Osteocyte (in vitro differentiated cells): ENCODE data around the gene PGAP6. TPM values are rescaled to one million over a fixed set of nuclear protein-coding genes. Genes with fewer than 3 reads are reported as not detected.

Experiments used
- DNase-seq: peaks from one replicate; pipeline ENCODE4 v3.0.0; 2021; ENCODE audit warnings: mixed read lengths; ENCODE audit not compliant: unreplicated experiment; ENCODE audit errors: extremely low spot score
- H3K27ac Mint-ChIP-seq: one replicate; pipeline ENCODE4 v1.8.0; 2021; ENCODE audit warnings: mild to moderate bottlenecking, mixed read lengths; ENCODE audit not compliant: unreplicated experiment
- H3K27me3 Mint-ChIP-seq: one replicate; pipeline ENCODE4 v1.8.0; 2021; ENCODE audit warnings: mixed read lengths; ENCODE audit not compliant: unreplicated experiment
- H3K36me3 Mint-ChIP-seq: one replicate; pipeline ENCODE4 v1.8.0; 2021; ENCODE audit warnings: mixed read lengths; ENCODE audit not compliant: unreplicated experiment
- H3K4me1 Mint-ChIP-seq: one replicate; pipeline ENCODE4 v1.8.0; 2021; ENCODE audit warnings: mixed read lengths; ENCODE audit not compliant: unreplicated experiment
- H3K4me3 Mint-ChIP-seq: one replicate; pipeline ENCODE4 v1.8.0; 2021; ENCODE audit warnings: mild to moderate bottlenecking, moderate library complexity, mixed read lengths; ENCODE audit not compliant: unreplicated experiment
- H3K9me3 Mint-ChIP-seq: one replicate; pipeline ENCODE4 v1.8.0; 2021; ENCODE audit warnings: mixed read lengths; ENCODE audit not compliant: unreplicated experiment
- total RNA-seq: library from RNA; stranded (reverse); gene quantifications from 2 replicates; pipeline ENCODE4 v1.2.1, GENCODE V29; 2021
- TF ChIP-seq, protein P1 (sequence below): fragments of 200-600 bp; sonication (generic); IDR thresholded peaks from 2 replicates; pipeline ENCODE4 v1.5.0; 2021; ENCODE audit warnings: antibody characterized with exemption, mild to moderate bottlenecking, moderate library complexity

PGAP6 gene
- total RNA-seq, 1 donor from 2014 or later: 59.3 TPM

DNA sequence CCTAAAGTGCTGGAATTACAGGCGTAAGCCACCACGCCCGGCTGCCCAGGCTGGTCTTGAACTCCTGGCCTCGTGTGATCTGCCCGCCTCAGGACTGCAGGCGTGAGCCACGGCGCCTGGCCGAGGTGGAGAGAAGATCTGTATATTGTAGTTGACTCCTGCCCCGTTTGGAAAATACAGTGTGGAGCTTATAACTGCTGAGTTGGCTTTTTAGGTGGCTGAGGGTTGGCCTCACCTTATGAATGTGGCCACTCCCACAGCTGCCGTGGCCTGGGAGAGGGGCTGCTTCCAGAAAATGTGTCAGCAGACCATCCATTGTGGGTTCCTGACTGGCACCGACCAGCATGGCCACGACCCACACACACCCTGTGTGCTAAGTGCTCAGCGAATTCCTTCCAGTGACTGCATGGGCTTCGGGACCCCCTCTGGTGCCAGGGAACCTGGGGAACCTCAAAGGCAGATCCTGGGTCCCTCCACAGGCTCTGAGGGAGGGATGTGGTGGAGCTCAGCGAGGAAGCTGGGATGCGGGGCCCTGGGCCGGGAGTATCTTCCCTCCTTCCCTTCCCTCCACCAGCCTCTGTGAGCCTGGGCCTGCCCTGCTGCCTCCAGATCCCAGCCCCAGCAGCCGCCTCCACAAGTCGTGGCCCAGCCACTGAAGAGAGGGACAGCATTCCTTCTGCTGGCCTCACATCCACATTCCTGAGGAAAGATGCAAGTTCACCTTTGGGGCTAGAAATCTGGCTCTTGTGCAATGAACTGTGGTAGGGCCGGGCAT lies 32.8 kb upstream of the PGAP6 start:
- no peak overlapping the region for H3K27ac Mint-ChIP-seq
- H3K36me3 Mint-ChIP-seq: peaks cover 7% of the 10 kb centered on the region
- H3K4me3 Mint-ChIP-seq: no peak overlapping the region
- TF ChIP-seq, protein P1, sequence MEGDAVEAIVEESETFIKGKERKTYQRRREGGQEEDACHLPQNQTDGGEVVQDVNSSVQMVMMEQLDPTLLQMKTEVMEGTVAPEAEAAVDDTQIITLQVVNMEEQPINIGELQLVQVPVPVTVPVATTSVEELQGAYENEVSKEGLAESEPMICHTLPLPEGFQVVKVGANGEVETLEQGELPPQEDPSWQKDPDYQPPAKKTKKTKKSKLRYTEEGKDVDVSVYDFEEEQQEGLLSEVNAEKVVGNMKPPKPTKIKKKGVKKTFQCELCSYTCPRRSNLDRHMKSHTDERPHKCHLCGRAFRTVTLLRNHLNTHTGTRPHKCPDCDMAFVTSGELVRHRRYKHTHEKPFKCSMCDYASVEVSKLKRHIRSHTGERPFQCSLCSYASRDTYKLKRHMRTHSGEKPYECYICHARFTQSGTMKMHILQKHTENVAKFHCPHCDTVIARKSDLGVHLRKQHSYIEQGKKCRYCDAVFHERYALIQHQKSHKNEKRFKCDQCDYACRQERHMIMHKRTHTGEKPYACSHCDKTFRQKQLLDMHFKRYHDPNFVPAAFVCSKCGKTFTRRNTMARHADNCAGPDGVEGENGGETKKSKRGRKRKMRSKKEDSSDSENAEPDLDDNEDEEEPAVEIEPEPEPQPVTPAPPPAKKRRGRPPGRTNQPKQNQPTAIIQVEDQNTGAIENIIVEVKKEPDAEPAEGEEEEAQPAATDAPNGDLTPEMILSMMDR: no peak
- H3K4me1 Mint-ChIP-seq: peaks cover 2% of the 10 kb centered on the region
- no peaks in the 10 kb centered on the region for H3K9me3 Mint-ChIP-seq
- no peaks in the 10 kb centered on the region for H3K27me3 Mint-ChIP-seq
- no peak for DNase-seq

DNA sequence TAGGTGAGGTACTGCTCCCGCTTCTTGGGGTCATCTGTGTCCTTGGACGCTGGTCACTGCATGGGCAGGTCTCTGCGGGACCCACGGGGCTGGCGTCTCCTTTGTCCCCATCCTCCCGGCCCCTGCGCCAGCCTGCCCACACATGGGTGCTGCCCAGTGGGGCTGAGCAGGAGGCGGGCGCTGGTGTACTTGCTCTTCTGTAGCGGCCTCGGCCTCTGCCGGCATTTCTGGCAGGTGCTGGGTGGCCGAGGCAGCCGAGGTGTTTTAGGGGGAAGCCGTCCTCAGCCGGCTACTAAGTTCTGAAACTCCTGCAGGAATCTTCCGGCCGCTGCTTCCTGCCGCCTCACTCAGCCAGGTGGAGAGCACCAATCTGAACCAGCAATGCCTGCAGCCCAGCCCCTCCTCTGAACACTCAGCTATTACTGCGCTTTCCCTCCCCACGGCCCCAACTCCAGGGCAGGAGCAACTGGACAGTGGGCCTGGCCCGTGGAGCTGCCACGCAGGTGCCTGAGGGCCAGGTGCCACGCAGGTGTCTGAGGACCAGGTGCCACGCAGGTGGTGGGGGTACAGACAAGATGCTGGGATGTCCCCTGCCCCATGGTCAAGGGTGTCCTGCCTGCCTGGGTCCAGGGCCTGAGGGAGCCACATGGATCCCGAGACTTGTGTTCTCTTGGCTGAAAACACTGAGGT lies 29.9 kb upstream of the PGAP6 start:
- H3K27ac Mint-ChIP-seq: no peak overlapping the region
- H3K4me1 Mint-ChIP-seq: peaks cover 7% of the 10 kb centered on the region
- no peak for DNase-seq
- H3K4me3 Mint-ChIP-seq: no peak overlapping the region
- TF ChIP-seq, protein P1: no peak
- H3K9me3 Mint-ChIP-seq: no peaks in the 10 kb centered on the region
- H3K36me3 Mint-ChIP-seq: peaks cover 8% of the 10 kb centered on the region
- H3K27me3 Mint-ChIP-seq: no peaks in the 10 kb centered on the region

DNA sequence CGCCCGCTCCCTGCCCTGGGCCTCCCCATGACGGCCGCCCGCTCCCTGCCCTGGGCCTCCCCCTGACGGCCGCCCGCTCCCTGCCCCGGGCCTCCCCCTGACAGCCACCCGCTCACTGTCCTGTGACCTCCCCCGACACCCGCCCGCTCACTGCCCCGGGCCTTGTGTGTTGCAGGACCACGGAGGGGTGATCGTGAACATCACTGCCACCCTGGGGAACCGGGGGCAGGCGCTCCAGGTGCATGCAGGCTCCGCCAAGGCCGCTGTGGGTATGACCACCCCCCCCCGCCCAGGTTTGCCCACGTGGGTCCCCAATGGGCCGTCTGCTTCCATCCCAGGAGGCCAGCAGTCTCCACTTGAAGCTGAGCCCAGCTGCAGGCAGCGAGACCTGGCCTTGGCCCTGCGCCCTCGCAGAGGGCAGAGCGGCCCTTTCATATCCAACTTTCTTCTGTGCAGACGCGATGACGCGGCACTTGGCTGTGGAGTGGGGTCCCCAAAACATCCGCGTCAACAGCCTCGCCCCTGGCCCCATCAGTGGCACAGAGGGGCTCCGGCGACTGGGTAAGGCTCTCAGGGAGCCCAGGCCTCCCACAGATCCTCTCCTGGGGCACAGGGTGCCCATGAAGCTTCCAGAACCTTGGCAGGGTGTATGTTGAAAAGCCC lies 28.9 kb upstream of the PGAP6 start:
- Mint-ChIP-seq H3K9me3 (no peaks in the 10 kb centered on the region), H3K27ac (no peak overlapping the region), H3K4me3 (no peak overlapping the region), H3K4me1 (peaks cover 7% of the 10 kb centered on the region), H3K27me3 (no peaks in the 10 kb centered on the region), H3K36me3 (peaks cover 8% of the 10 kb centered on the region)
- TF ChIP-seq, protein P1: no peak
- no peak for DNase-seq

DNA sequence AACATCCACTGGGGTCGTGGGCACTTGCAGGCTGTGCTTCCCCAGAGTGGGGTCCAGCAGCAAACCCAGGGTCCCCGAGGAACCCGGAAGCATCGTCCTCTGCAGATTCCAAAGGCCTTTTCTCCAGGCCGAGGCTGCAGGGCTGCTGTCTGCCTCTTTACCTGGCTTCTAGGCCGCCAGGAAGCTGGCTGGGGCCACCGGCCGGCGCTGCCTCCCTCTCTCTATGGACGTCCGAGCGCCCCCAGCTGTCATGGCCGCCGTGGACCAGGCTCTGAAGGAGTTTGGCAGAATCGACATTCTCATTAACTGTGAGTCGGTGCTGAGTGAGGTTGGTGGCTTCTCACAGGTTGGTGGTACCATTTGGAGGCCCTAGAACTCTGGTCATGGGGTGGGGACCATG lies 25.5 kb upstream of the PGAP6 start:
- Mint-ChIP-seq H3K27ac (no peak overlapping the region), H3K4me3 (no peak overlapping the region)

More for the DNA sequence above, 25.5 kb upstream of the PGAP6 start:
- TF ChIP-seq, protein P1: no peak
- Mint-ChIP-seq H3K9me3 (no peaks in the 10 kb centered on the region), H3K4me1 (peaks cover 13% of the 10 kb centered on the region), H3K36me3 (peaks cover 8% of the 10 kb centered on the region), H3K27me3 (no peaks in the 10 kb centered on the region)
- no peak for DNase-seq
